Heart left ventricle (tissue), 16 donors: ENCODE measurements around the gene FURIN. TPM values are rescaled to one million over a fixed set of nuclear protein-coding genes. Genes with fewer than 3 reads are reported as not detected.

ENCODE experiments used
- ATAC-seq, 4 donors: fragments of 200-7000 bp; cut with Tn5 transposase; one replicate each; pipeline ENCODE4 v1.9.1; 2020 to 2022; ENCODE audit warnings: moderate library complexity in 4 of 4, mild to moderate bottlenecking in 3 of 4, moderate number of reproducible peaks in 1 of 4
- DNase-seq, 5 donors: peaks; one replicate each; pipeline ENCODE4 v3.0.0-alpha.2; 2020
- H3K27ac ChIP-seq, 12 donors: fragments of 200-600 bp; sonication (generic) in 4 of 12; one replicate each; pipeline versions ENCODE4 v1.5.0 to v1.8.0; 2016 to 2022; ENCODE audit warnings: mild to moderate bottlenecking in 2 of 12
- H3K27me3 ChIP-seq, 9 donors: fragments of 200-600 bp; sonication (generic) in 2 of 9; one replicate each; pipeline versions ENCODE4 v1.5.1 to v1.8.0; 2016 to 2022; ENCODE audit warnings: mild to moderate bottlenecking in 3 of 9
- H3K36me3 ChIP-seq, 9 donors: fragments of 200-600 bp; sonication (generic) in 2 of 9; one replicate each; pipeline versions ENCODE4 v1.5.0 to v1.8.0; 2018 to 2022; ENCODE audit warnings: mild to moderate bottlenecking in 2 of 9
- H3K4me1 ChIP-seq, 12 donors: fragments of 200-600 bp; sonication (generic) in 4 of 12; one replicate each; pipeline versions ENCODE4 v1.5.0 to v1.8.0; 2016 to 2022; ENCODE audit warnings: mild to moderate bottlenecking in 3 of 12
- H3K4me3 ChIP-seq, 12 donors: fragments of 200-600 bp; sonication (generic) in 4 of 12; one replicate each; pipeline versions ENCODE4 v1.5.0 to v1.8.0; 2017 to 2022; ENCODE audit warnings: mild to moderate bottlenecking in 9 of 12, moderate library complexity in 4 of 12
- H3K9me3 ChIP-seq, 12 donors: fragments of 200-600 bp; sonication (generic) in 4 of 12; one replicate each; pipeline versions ENCODE4 v1.5.0 to v1.8.0; 2016 to 2022; ENCODE audit warnings: mild to moderate bottlenecking in 1 of 12
- CTCF ChIP-seq, 12 donors: fragments of 200-600 bp; sonication (generic) in 4 of 12; IDR thresholded peaks; one replicate each; pipeline versions ENCODE4 v1.5.0 to v1.8.0; 2018 to 2022; ENCODE audit warnings: antibody characterized with exemption in 12 of 12, mild to moderate bottlenecking in 5 of 12
- POLR2A ChIP-seq, 2 donors: fragments of 450-650 bp; IDR thresholded peaks; one replicate each; pipeline ENCODE4 v1.6.1; 2017; ENCODE audit warnings: antibody characterized with exemption in 2 of 2, mild to moderate bottlenecking in 2 of 2, moderate library complexity in 2 of 2
- WGBS, 4 donors: extraction: QIAGEN DNeasy Blood & Tissue Kit in 2 of 4; methylation state at CpG; one replicate each; pipeline versions ENCODE4 v1.1.5 to v1.1.7; 2013 to 2018; 5-methylcytosine and 5-hydroxymethylcytosine counted together
- intact Hi-C, 10 donors: fragments of 100-400 bp; cut with DNase I; formaldehyde crosslinking; loops; one replicate each; pipeline versions ENCODE4 v1.11.1 to v1.14.2; 2022
- polyA plus RNA-seq, 2 donors: library from polyadenylated mRNA; stranded (reverse); fragments of 200-250 nt; gene quantifications; one replicate each; pipeline ENCODE4 v1.2.3, GENCODE V29; 2013
- total RNA-seq, 9 donors: library from RNA; depleted of rRNA in 2 of 9; stranded (reverse); fragments of >200 nt in 2 of 9; fragmentation: NEBNext Ultra II Directional in 3 of 9; extraction: Animal tissue kit (Norgen Biotek cat#: 25700) in 3 of 9; gene quantifications; one replicate each; pipeline versions ENCODE4 v1.1.0 to v1.2.4, GENCODE V29; 2016 to 2023
- donor health status: ischemic (EF 13 %, LVEDD 7.1; RV severe dilation, severe dysfunction).
- donor health status: healthy with polysubstance abuse.
- donor health status: DM: no; HTN: yes; CAD: no.
- donor health status: DM: no; HTN: no; CAD: no.
- donor health status: ischemic (EF 25% LVEDD 6.9; RV normal size, moderate dysfunction).
- donor health status: ischemic (EF 25% LVEDD 5.7; RV mildly dilated, moderate dysfunction).
- donor health status: healthy.
- donor health status: DM: yes; HTN: yes; CAD: no.
- donor health status: ischemic (EF 35%, LVEDD 5.7; RV mildly dilated, moderate dysfunction).
- donor health status: nonischemic (EF 11% LVEDD 7.7; RV severe dilation, severe dysfunction).
- donor health status: DM: yes; HTN: yes; CAD: no.
- donor health status: PGD.
- donor health status: ischemic (EF 29% LVEDD 5.4; RV normal size, mild dysfunction).
- donor health status: nonischemic (EF 23%, LVEDD 6.1; RV moderate dilation, normal function).

FURIN gene
- total and polyA plus RNA-seq, 11 donors, result 37.2 to 174 (median 64.8) TPM

- Histone ChIP-seq H3K27ac (no peak overlapping the region), H3K4me1 (peaks cover 0 to 39% (median 6%) of the 10 kb centered on the region in 12 donors), H3K36me3 (no peaks in the 10 kb centered on the region), H3K27me3 (no peaks in the 10 kb centered on the region), H3K9me3 (no peaks in the 10 kb centered on the region), H3K4me3 (no peak overlapping the region)
- DNase-seq (no peak), ATAC-seq (peak in 2 of 4 donors; percentile 39 to 48)
- 78 to 91% (median 86%) methylated on average over 7 of the region's 7 CpGs for WGBS, 4 donors
- TF ChIP-seq POLR2A (IDR thresholded peaks at IDR 0.05) (no peak), CTCF (IDR thresholded peaks at IDR 0.05) (no peak)
- intact Hi-C loops, result loop anchor here in 2 of 10 donors (5.0 to 10.0 kb wide), 3 partner anchors 38 to 136 kb away; no protein-coding TSS in a partner anchor
Observed at GRCh38 chr15:90860450-90860849, 7.9 kb upstream of the FURIN start.

- intact Hi-C loops, result loop anchor here in 2 of 10 donors (5.0 to 10.0 kb wide), 3 partner anchors 39 to 136 kb away; no protein-coding TSS in a partner anchor
- peaks cover 0 to 40% (median 6%) of the 10 kb centered on the region in 12 donors for H3K4me1 ChIP-seq
- ATAC-seq, result no peak
- H3K36me3 ChIP-seq, result no peaks in the 10 kb centered on the region
- no peak overlapping the region for H3K4me3 ChIP-seq
- H3K27me3 ChIP-seq, result no peaks in the 10 kb centered on the region
- WGBS, 4 donors, result 93 to 97% (median 96%) methylated on average over 14 of the region's 14 CpGs
- TF ChIP-seq POLR2A (IDR thresholded peaks at IDR 0.05) (no peak), CTCF (IDR thresholded peaks at IDR 0.05) (no peak)
- H3K9me3 ChIP-seq, result no peaks in the 10 kb centered on the region
- H3K27ac ChIP-seq, result no peak overlapping the region
- DNase-seq, result no peak
Observed at GRCh38 chr15:90860942-90861675, 7.3 kb upstream of the FURIN start.

GRCh38 chr15:90862487-90862886 lies 5.9 kb upstream of the FURIN start:
- Histone ChIP-seq H3K36me3 (no peaks in the 10 kb centered on the region), H3K4me3 (no peak overlapping the region), H3K4me1 (peaks cover 0 to 42% (median 6%) of the 10 kb centered on the region in 12 donors), H3K27ac (no peak overlapping the region), H3K27me3 (no peaks in the 10 kb centered on the region), H3K9me3 (no peaks in the 10 kb centered on the region)
- no peak for ATAC-seq
- no peak for DNase-seq
- intact Hi-C loops, result loop anchor here in 2 of 10 donors (5.0 to 10.0 kb wide), 3 partner anchors 40 to 138 kb away; no protein-coding TSS in a partner anchor
- 87 to 98% (median 95%) methylated on average over 6 of the region's 6 CpGs for WGBS, 4 donors
- no peak for TF ChIP-seq POLR2A (IDR thresholded peaks at IDR 0.05)
- no peak for TF ChIP-seq CTCF (IDR thresholded peaks at IDR 0.05)

GRCh38 chr15:90862964-90863778 lies 5.2 kb upstream of the FURIN start:
- H3K4me3 ChIP-seq, result no peak overlapping the region
- intact Hi-C loops, result loop anchor here in 2 of 10 donors (5.0 to 10.0 kb wide), 3 partner anchors 41 to 138 kb away; no protein-coding TSS in a partner anchor
- no peaks in the 10 kb centered on the region for H3K9me3 ChIP-seq
- 72 to 80% (median 77%) methylated on average over 4 to 5 of the region's 5 CpGs for WGBS, 4 donors
- TF ChIP-seq CTCF (IDR thresholded peaks at IDR 0.05) (no peak), POLR2A (IDR thresholded peaks at IDR 0.05) (no peak)
- H3K4me1 ChIP-seq, result peaks cover 0 to 42% (median 6%) of the 10 kb centered on the region in 12 donors
- peak overlapping the region in 5 of 12 donors; percentile 1 to 65 (median 30) for H3K27ac ChIP-seq
- no peaks in the 10 kb centered on the region for H3K27me3 ChIP-seq
- peak in 3 of 4 donors; percentile 42 to 71 (median 54) for ATAC-seq
- DNase-seq, result no peak
- H3K36me3 ChIP-seq, result no peaks in the 10 kb centered on the region
